NCI-H2029 treated with DMSO at 0.1 percent for 48 hours (cell line): ENCODE measurements around the gene UAP1L1.

Experiments used
- DNase-seq: peaks from one replicate; lab custom pipeline; 2025; lab: John Stamatoyannopoulos, UW

Gene UAP1L1

GRCh38 chr9:137041124-137041523 lies 36.2 kb upstream of the UAP1L1 start:
- no peak for DNase-seq

GRCh38 chr9:137042751-137043727 lies 34.3 kb upstream of the UAP1L1 start:
- no peak for DNase-seq

GRCh38 chr9:137044037-137044436 lies 33.3 kb upstream of the UAP1L1 start:
- no peak for DNase-seq

GRCh38 chr9:137044502-137045177 lies 32.7 kb upstream of the UAP1L1 start:
- peak; percentile 50 for DNase-seq

- DNase-seq = no peak
These were observed 31.8 kb upstream of the UAP1L1 start for GRCh38 chr9:137045294-137046087.

GRCh38 chr9:137046088-137046787 lies 31.1 kb upstream of the UAP1L1 start, which contains the start of gene NPDC1:
Gene NPDC1, minus strand, starts transcription at chr9:137046177. Its CDS starts 188 bp downstream, at chr9:137045989.
- DNase-seq = peak; percentile 67

GRCh38 chr9:137048655-137049543 lies 28.4 kb upstream of the UAP1L1 start:
- no peak for DNase-seq

- DNase-seq = peak; percentile 37
These were observed 27.5 kb upstream of the UAP1L1 start for GRCh38 chr9:137049544-137050449.

- DNase-seq = no peak
These were observed 26.7 kb upstream of the UAP1L1 start for GRCh38 chr9:137050570-137050969.

- no peak for DNase-seq
These were observed 26.1 kb upstream of the UAP1L1 start for GRCh38 chr9:137051145-137051724.

- DNase-seq = no peak
These were observed 25.0 kb upstream of the UAP1L1 start for GRCh38 chr9:137052293-137052692.

- DNase-seq = no peak
These were observed 24.0 kb upstream of the UAP1L1 start for GRCh38 chr9:137052998-137053943.

- DNase-seq = no peak
These were observed 23.1 kb upstream of the UAP1L1 start, which contains the start of gene ENTPD2 for GRCh38 chr9:137053944-137054931. Gene ENTPD2, minus strand, starts transcription at chr9:137054061. Its CDS starts 64 bp downstream, at chr9:137053997.

GRCh38 chr9:137054932-137055384 lies 22.4 kb upstream of the UAP1L1 start:
- DNase-seq = no peak

- DNase-seq = peak; percentile 73
These were observed 21.6 kb upstream of the UAP1L1 start for GRCh38 chr9:137055385-137056364.
